HEK293 (cell line): ENCODE data around the gene RAB11A.
A peak's percentile ranks its signal among the peaks of the same experiment; 100 is the strongest.

Source experiments
- FEZF1 ChIP-seq: fragments of 450-650 bp; formaldehyde crosslinking; IDR thresholded peaks from 2 replicates; pipeline ENCODE4 v1.5.1; 2016; ENCODE audit warnings: missing biosample characterization, missing genetic modification characterization
- GLI2 ChIP-seq: fragments of 450-650 bp; formaldehyde crosslinking; IDR thresholded peaks from 2 replicates; pipeline ENCODE4; 2017; ENCODE audit warnings: missing biosample characterization, missing genetic modification characterization, low read depth, borderline replicate concordance
- GLIS1 ChIP-seq: fragments of 450-650 bp; formaldehyde crosslinking; IDR thresholded peaks from 2 replicates; pipeline ENCODE4 v1.5.1; 2016; ENCODE audit warnings: missing biosample characterization, missing genetic modification characterization
- HIC1 ChIP-seq: fragments of 450-650 bp; formaldehyde crosslinking; IDR thresholded peaks from 2 replicates; pipeline ENCODE4 v1.5.1; 2016; ENCODE audit warnings: missing biosample characterization, missing genetic modification characterization
- OVOL3 ChIP-seq: fragments of 450-650 bp; formaldehyde crosslinking; IDR thresholded peaks from 2 replicates; pipeline ENCODE4 v1.5.1; 2016; ENCODE audit warnings: missing biosample characterization, missing genetic modification characterization
- PRDM4 ChIP-seq: fragments of 450-650 bp; formaldehyde crosslinking; IDR thresholded peaks from 2 replicates; pipeline ENCODE4 v1.5.1; 2017; ENCODE audit warnings: missing biosample characterization, missing genetic modification characterization
- SCRT2 ChIP-seq: fragments of 450-650 bp; formaldehyde crosslinking; IDR thresholded peaks from 2 replicates; pipeline ENCODE4 v1.5.1; 2016; ENCODE audit warnings: missing biosample characterization, missing genetic modification characterization
- SETDB1 ChIP-seq: IDR thresholded peaks from one replicate; pipeline ENCODE4 v1.6.1; 2017; ENCODE audit warnings: mild to moderate bottlenecking, low read length, moderate library complexity, mixed read lengths; ENCODE audit not compliant: insufficient read length
- SP7 ChIP-seq: fragments of 450-650 bp; formaldehyde crosslinking; IDR thresholded peaks from 2 replicates; pipeline ENCODE4 v1.5.1; 2016; ENCODE audit warnings: missing biosample characterization, missing genetic modification characterization
- ZBTB7A ChIP-seq: fragments of 450-650 bp; formaldehyde crosslinking; IDR thresholded peaks from 2 replicates; pipeline ENCODE4 v1.5.1; 2016; ENCODE audit warnings: low read depth, missing biosample characterization, missing genetic modification characterization
- ZNF121 ChIP-seq: fragments of 450-650 bp; formaldehyde crosslinking; IDR thresholded peaks from 2 replicates; pipeline ENCODE4 v1.5.1; 2016; ENCODE audit warnings: missing biosample characterization, missing genetic modification characterization
- ZNF16 ChIP-seq: fragments of 450-650 bp; formaldehyde crosslinking; IDR thresholded peaks from 2 replicates; pipeline ENCODE4 v1.5.1; 2016; ENCODE audit warnings: low read depth, missing biosample characterization, missing genetic modification characterization
- ZNF175 ChIP-seq: fragments of 450-650 bp; formaldehyde crosslinking; IDR thresholded peaks from 2 replicates; pipeline ENCODE4 v1.5.1; 2016; ENCODE audit warnings: missing biosample characterization, missing genetic modification characterization
- ZNF19 ChIP-seq: fragments of 450-650 bp; formaldehyde crosslinking; IDR thresholded peaks from 2 replicates; pipeline ENCODE4; 2016; ENCODE audit warnings: missing biosample characterization, missing genetic modification characterization, low read depth
- ZNF335 ChIP-seq: fragments of 450-650 bp; formaldehyde crosslinking; conservative IDR thresholded peaks from 2 replicates; pipeline ENCODE4 v1.5.1; 2016; ENCODE audit warnings: missing biosample characterization, missing genetic modification characterization
- ZNF433 ChIP-seq: fragments of 450-650 bp; formaldehyde crosslinking; IDR thresholded peaks from 2 replicates; pipeline ENCODE4 v1.5.1; 2016; ENCODE audit warnings: missing biosample characterization, missing genetic modification characterization, low read depth
- ZNF449 ChIP-seq: fragments of 450-650 bp; formaldehyde crosslinking; IDR thresholded peaks from 2 replicates; pipeline ENCODE4 v1.5.1; 2017; ENCODE audit warnings: missing biosample characterization, mild to moderate bottlenecking, missing genetic modification characterization, moderate library complexity
- ZNF48 ChIP-seq: fragments of 450-650 bp; formaldehyde crosslinking; IDR thresholded peaks from 2 replicates; pipeline ENCODE4 v1.5.1; 2016; ENCODE audit warnings: missing biosample characterization, missing genetic modification characterization
- ZNF513 ChIP-seq: fragments of 450-650 bp; IDR thresholded peaks from 2 replicates; pipeline ENCODE4 v1.5.1; 2018; ENCODE audit warnings: missing biosample characterization, missing genetic modification characterization
- ZNF514 ChIP-seq: fragments of 450-650 bp; formaldehyde crosslinking; IDR thresholded peaks from 2 replicates; pipeline ENCODE4 v1.5.1; 2016; ENCODE audit warnings: missing biosample characterization, missing genetic modification characterization
- ZNF521 ChIP-seq: fragments of 450-650 bp; formaldehyde crosslinking; IDR thresholded peaks from 2 replicates; pipeline ENCODE4 v1.5.1; 2017; ENCODE audit warnings: missing biosample characterization, mild to moderate bottlenecking, missing genetic modification characterization
- ZNF530 ChIP-seq: fragments of 450-650 bp; formaldehyde crosslinking; IDR thresholded peaks from 2 replicates; pipeline ENCODE4 v1.5.1; 2016; ENCODE audit warnings: low read depth, missing biosample characterization, missing genetic modification characterization
- ZNF548 ChIP-seq: fragments of 450-650 bp; formaldehyde crosslinking; IDR thresholded peaks from 2 replicates; pipeline ENCODE4 v1.5.1; 2016; ENCODE audit warnings: missing biosample characterization, missing genetic modification characterization
- ZNF585B ChIP-seq: fragments of 450-650 bp; formaldehyde crosslinking; IDR thresholded peaks from 2 replicates; pipeline ENCODE4 v1.5.1; 2016; ENCODE audit warnings: missing biosample characterization, missing genetic modification characterization
- ZNF610 ChIP-seq: fragments of 450-650 bp; formaldehyde crosslinking; IDR thresholded peaks from 2 replicates; pipeline ENCODE4 v1.5.1; 2016; ENCODE audit warnings: missing biosample characterization, missing genetic modification characterization, borderline replicate concordance
- ZNF768 ChIP-seq: fragments of 450-650 bp; formaldehyde crosslinking; IDR thresholded peaks from 2 replicates; pipeline ENCODE4 v1.5.1; 2018; ENCODE audit warnings: missing biosample characterization, mild to moderate bottlenecking, missing genetic modification characterization
- ZNF792 ChIP-seq: fragments of 450-650 bp; formaldehyde crosslinking; IDR thresholded peaks from 2 replicates; pipeline ENCODE4 v1.5.1; 2016; ENCODE audit warnings: missing biosample characterization, missing genetic modification characterization
- ZSCAN4 ChIP-seq: fragments of 450-650 bp; formaldehyde crosslinking; IDR thresholded peaks from 2 replicates; pipeline ENCODE4 v1.5.1; 2017; ENCODE audit warnings: missing biosample characterization, missing genetic modification characterization
- ZSCAN5A ChIP-seq: fragments of 450-650 bp; formaldehyde crosslinking; IDR thresholded peaks from 2 replicates; pipeline ENCODE4 v1.5.1; 2016; ENCODE audit warnings: missing biosample characterization, missing genetic modification characterization

RAB11A gene

GRCh38 chr15:65869126-65869953 lies at the start of gene RAB11A (continued):
- TF ChIP-seq HIC1 (tag by site-specific recombination): no peak; the same call in 1 of the 2 replicates
- TF ChIP-seq ZNF48 (tag by site-specific recombination): no peak
- TF ChIP-seq ZNF514 (tag by site-specific recombination): no peak
- TF ChIP-seq ZNF768 (tag by site-specific recombination): no peak; the same call in 1 of the 2 replicates
- TF ChIP-seq ZNF610 (tag by site-specific recombination): peak; percentile 92
- TF ChIP-seq ZNF548 (tag by site-specific recombination): no peak
- TF ChIP-seq ZNF530 (tag by site-specific recombination): no peak
- TF ChIP-seq FEZF1 (tag by site-specific recombination): no peak
- peak; percentile 99 for TF ChIP-seq ZBTB7A
- TF ChIP-seq ZNF335: peak; percentile 93
- peak; percentile 25; the same call in 1 of the 2 replicates for TF ChIP-seq OVOL3 (tag by site-specific recombination)
- no peak; the same call in 1 of the 2 replicates for TF ChIP-seq PRDM4 (tag by site-specific recombination)
- no peak for TF ChIP-seq ZNF16 (tag by site-specific recombination)
- TF ChIP-seq SETDB1: no peak
- no peak for TF ChIP-seq ZNF121 (tag by site-specific recombination)
- no peak for TF ChIP-seq ZNF175 (tag by site-specific recombination)
- TF ChIP-seq GLI2 (tag by site-specific recombination): no peak
- 0 out of 2 replicates have a peak, but pooled peaks have one; percentile 67 for TF ChIP-seq ZNF792 (tag by site-specific recombination)
- no peak for TF ChIP-seq ZNF585B (tag by site-specific recombination)
- TF ChIP-seq GLIS1: peak; percentile 86
- peak; percentile 56; the same call in 1 of the 2 replicates for TF ChIP-seq SCRT2 (tag by site-specific recombination)
- no peak for TF ChIP-seq ZNF521 (tag by site-specific recombination)
- TF ChIP-seq ZSCAN4 (tag by site-specific recombination): peak; percentile 37; the same call in 1 of the 2 replicates
- no peak for TF ChIP-seq ZNF513 (tag by site-specific recombination)
- peak; percentile 98 for TF ChIP-seq ZNF449 (tag by site-specific recombination)
- TF ChIP-seq ZSCAN5A (tag by site-specific recombination): peak; percentile 89
- TF ChIP-seq ZNF433 (tag by site-specific recombination): no peak
- no peak; the same call in 1 of the 2 replicates for TF ChIP-seq ZNF19 (tag by site-specific recombination)
- peak; percentile 94 for TF ChIP-seq SP7 (tag by site-specific recombination)
